ENCODE data around the gene ZDHHC14. TPM values are rescaled to one million over a fixed set of nuclear protein-coding genes. Genes with fewer than 3 reads are reported as not detected.

Gene ZDHHC14
- total RNA-seq, 2 experiments from 2014 or later = 1.7 to 2.5 TPM

GRCh38 chr6:157429248-157429647, 48.3 kb downstream of the ZDHHC14 start:
- TF ChIP-seq, protein P1, sequence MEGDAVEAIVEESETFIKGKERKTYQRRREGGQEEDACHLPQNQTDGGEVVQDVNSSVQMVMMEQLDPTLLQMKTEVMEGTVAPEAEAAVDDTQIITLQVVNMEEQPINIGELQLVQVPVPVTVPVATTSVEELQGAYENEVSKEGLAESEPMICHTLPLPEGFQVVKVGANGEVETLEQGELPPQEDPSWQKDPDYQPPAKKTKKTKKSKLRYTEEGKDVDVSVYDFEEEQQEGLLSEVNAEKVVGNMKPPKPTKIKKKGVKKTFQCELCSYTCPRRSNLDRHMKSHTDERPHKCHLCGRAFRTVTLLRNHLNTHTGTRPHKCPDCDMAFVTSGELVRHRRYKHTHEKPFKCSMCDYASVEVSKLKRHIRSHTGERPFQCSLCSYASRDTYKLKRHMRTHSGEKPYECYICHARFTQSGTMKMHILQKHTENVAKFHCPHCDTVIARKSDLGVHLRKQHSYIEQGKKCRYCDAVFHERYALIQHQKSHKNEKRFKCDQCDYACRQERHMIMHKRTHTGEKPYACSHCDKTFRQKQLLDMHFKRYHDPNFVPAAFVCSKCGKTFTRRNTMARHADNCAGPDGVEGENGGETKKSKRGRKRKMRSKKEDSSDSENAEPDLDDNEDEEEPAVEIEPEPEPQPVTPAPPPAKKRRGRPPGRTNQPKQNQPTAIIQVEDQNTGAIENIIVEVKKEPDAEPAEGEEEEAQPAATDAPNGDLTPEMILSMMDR (IDR thresholded peaks at IDR 0.05) = no peak
- Mint-ChIP-seq H3K36me3 (ENCODE audit: low read depth) (no peaks in the 10 kb centered on the region), H3K9me3 (no peaks in the 10 kb centered on the region), H3K27me3 (no peaks in the 10 kb centered on the region), H3K4me1 (ENCODE audit: low read depth) (peaks cover 22% of the 10 kb centered on the region), H3K27ac (peak overlapping the region; percentile 55), H3K4me3 (no peak overlapping the region)
- DNase-seq (no peak), ATAC-seq (peak; percentile 46)
- intact Hi-C loops (cut with micrococcal nuclease) = no loop called here
- CTCF ChIA-PET = no interaction called here
- POLR2A ChIA-PET = interaction anchor here (1.5 kb wide), 1 partner anchor 33 kb away, joined by 3 read pairs; no protein-coding TSS in a partner anchor

DNA sequence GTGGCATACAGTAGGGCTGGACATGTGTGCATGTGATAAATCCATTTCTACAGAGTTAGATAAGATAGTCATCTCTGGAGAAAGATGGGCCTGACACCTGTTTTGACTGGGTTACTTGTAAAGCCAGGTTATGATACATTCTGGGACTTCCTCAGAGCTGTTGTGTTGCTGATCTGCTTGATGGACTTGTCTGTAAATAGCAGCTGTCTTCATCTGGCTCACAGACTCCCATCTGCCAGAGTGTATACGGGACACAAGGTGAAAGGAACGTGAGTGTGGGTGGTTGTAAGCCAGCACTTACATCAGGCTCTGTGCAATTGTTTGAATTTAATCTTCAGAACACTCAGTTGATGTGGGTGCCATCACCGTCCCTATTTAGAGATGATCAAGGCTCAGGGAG, 49.8 kb downstream of the ZDHHC14 start:
- Mint-ChIP-seq H3K4me1 (ENCODE audit: low read depth) (peaks cover 22% of the 10 kb centered on the region), H3K36me3 (ENCODE audit: low read depth) (no peaks in the 10 kb centered on the region), H3K4me3 (no peak overlapping the region), H3K9me3 (no peaks in the 10 kb centered on the region), H3K27ac (no peak overlapping the region), H3K27me3 (no peaks in the 10 kb centered on the region)
- POLR2A ChIA-PET = no interaction called here
- intact Hi-C loops (cut with micrococcal nuclease) = no loop called here
- TF ChIP-seq, protein P1 (IDR thresholded peaks at IDR 0.05) = no peak
- DNase-seq (no peak), ATAC-seq (no peak)
- CTCF ChIA-PET = interaction anchor here (1.0 kb wide), 1 partner anchor 20 kb away, joined by 3 read pairs; no protein-coding TSS in a partner anchor

DNA sequence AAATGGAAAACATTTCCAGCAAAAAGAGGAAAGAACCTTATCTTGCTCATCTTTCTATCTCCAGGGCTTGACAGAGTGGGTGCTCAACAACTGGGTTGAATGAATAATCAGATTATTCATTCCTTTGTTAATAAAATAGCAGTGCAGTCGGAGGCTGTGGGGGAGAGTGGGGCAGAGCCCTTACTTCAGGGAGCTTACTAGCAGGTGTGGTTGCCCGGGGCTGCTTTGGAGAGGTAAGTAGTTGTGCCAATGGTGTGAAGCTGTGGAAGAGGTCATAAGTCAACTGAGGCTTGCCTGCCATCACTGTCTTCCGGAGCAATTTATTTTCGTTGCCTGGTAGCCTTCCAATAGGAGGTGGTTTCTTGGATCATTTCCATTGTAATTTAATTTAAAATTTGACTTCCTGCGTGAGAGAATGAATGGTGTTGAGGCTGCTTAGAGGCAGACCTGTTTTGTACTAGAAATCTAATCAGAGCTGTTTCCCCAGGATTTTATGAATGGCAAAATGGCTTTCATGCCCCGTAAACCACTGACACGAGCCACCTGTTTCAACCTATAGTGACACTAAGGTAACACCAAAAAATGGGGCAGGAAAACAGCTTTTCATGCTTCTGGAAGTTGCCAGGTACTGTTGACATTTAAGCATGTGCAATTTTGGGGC, 51.4 kb downstream of the ZDHHC14 start:
- CTCF ChIA-PET = no interaction called here
- Mint-ChIP-seq H3K4me3 (no peak overlapping the region), H3K27ac (no peak overlapping the region), H3K4me1 (ENCODE audit: low read depth) (peaks cover 18% of the 10 kb centered on the region), H3K9me3 (no peaks in the 10 kb centered on the region), H3K27me3 (no peaks in the 10 kb centered on the region), H3K36me3 (ENCODE audit: low read depth) (no peaks in the 10 kb centered on the region)
- POLR2A ChIA-PET = no interaction called here
- TF ChIP-seq, protein P1 (IDR thresholded peaks at IDR 0.05) = no peak
- DNase-seq (no peak), ATAC-seq (no peak)
- intact Hi-C loops (cut with micrococcal nuclease) = no loop called here

- H3K4me1 Mint-ChIP-seq (ENCODE audit: low read depth) = peaks cover 14% of the 10 kb centered on the region
- DNase-seq (no peak), ATAC-seq (no peak)
- H3K9me3 Mint-ChIP-seq = no peaks in the 10 kb centered on the region
- ChIA-PET CTCF (no interaction called here), POLR2A (no interaction called here)
- H3K36me3 Mint-ChIP-seq (ENCODE audit: low read depth) = no peaks in the 10 kb centered on the region
- TF ChIP-seq, protein P1 (IDR thresholded peaks at IDR 0.05) = no peak
- H3K27me3 Mint-ChIP-seq = no peaks in the 10 kb centered on the region
- intact Hi-C loops (cut with micrococcal nuclease) = no loop called here
- H3K27ac Mint-ChIP-seq = no peak overlapping the region
- no peak overlapping the region for H3K4me3 Mint-ChIP-seq
These were observed 51.9 kb downstream of the ZDHHC14 start for GRCh38 chr6:157432892-157433265.

- H3K27me3 Mint-ChIP-seq = no peaks in the 10 kb centered on the region
- intact Hi-C loops (cut with micrococcal nuclease) = no loop called here
- H3K4me1 Mint-ChIP-seq (ENCODE audit: low read depth) = peaks cover 7% of the 10 kb centered on the region
- no peak overlapping the region for H3K4me3 Mint-ChIP-seq
- TF ChIP-seq, protein P1 (IDR thresholded peaks at IDR 0.05) = no peak
- no peak overlapping the region for H3K27ac Mint-ChIP-seq
- H3K36me3 Mint-ChIP-seq (ENCODE audit: low read depth) = no peaks in the 10 kb centered on the region
- DNase-seq (no peak), ATAC-seq (no peak)
- POLR2A ChIA-PET = no interaction called here
- CTCF ChIA-PET = no interaction called here
- no peaks in the 10 kb centered on the region for H3K9me3 Mint-ChIP-seq
These were observed 52.7 kb downstream of the ZDHHC14 start for GRCh38 chr6:157433678-157434081.

Measured in activated CD8-positive, alpha-beta T cell treated with anti-CD3 and anti-CD28 coated beads for 36 hours (primary cell).